ENCODE measurements around the gene PBX4. TPM values are rescaled to one million over a fixed set of nuclear protein-coding genes. Genes with fewer than 3 reads are reported as not detected.

PBX4 gene
- total RNA-seq, 4 donors from 2014 or later, result 1.6 to 4.0 (median 2.4) TPM

GRCh38 chr19:19630062-19630414 is 11.6 kb upstream of the PBX4 start:
- TF ChIP-seq CTCF (IDR thresholded peaks at IDR 0.05; ENCODE audit: low read depth), result no peak

GRCh38 chr19:19628501-19629134 is 10.1 kb upstream of the PBX4 start:
- TF ChIP-seq CTCF (IDR thresholded peaks at IDR 0.05; ENCODE audit: low read depth), result no peak

- TF ChIP-seq CTCF (IDR thresholded peaks at IDR 0.05; ENCODE audit: low read depth), result no peak
These were observed 9.4 kb upstream of the PBX4 start, which contains the start of gene LPAR2 for GRCh38 chr19:19627621-19628500. TSS of gene LPAR2 (minus strand) at chr19:19628220. CDS start at chr19:19627275, 945 bp downstream.

GRCh38 chr19:19626516-19627472 is 8.3 kb upstream of the PBX4 start:
- no peak for TF ChIP-seq CTCF (IDR thresholded peaks at IDR 0.05; ENCODE audit: low read depth)

- no peak for TF ChIP-seq CTCF (IDR thresholded peaks at IDR 0.05; ENCODE audit: low read depth)
These were observed 5.6 kb upstream of the PBX4 start for GRCh38 chr19:19624032-19624570.

- no peak for TF ChIP-seq CTCF (IDR thresholded peaks at IDR 0.05; ENCODE audit: low read depth)
These were observed 4.9 kb upstream of the PBX4 start for GRCh38 chr19:19623383-19623782.

All from subcutaneous adipose tissue (tissue), 4 donors.